Embryonic facial prominence (tissue), 1 donor: ENCODE results near the gene PMPCA.
"Not testable (repeated sequence)": the region's sequence is repeated elsewhere in the genome, so short reads cannot be mapped to it uniquely, and the experiment has no call there.

Experiments used
- DNase-seq: peaks from one replicate; pipeline ENCODE4 v3.0.0-alpha.2; 2016; ENCODE audit errors: extremely low spot score

PMPCA gene

GRCh38 chr9:136394312-136395019 lies 16.0 kb upstream of the PMPCA start:
- no peak for DNase-seq

DNA sequence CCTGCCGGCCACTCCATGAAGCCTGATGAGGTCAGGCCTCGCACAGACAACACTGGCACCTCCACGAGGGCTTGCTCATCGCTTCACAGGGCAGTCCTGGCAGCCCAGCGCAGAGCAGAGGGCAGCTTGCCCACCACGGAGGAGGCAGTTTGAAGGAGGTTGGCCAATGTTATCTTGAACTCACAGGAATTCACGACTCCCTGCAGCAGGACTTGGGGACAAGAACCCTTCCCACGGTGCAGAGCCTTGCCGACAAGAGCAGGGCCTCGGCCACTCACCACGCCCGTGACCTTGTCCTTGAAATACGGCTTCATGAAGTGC lies 15.5 kb upstream of the PMPCA start:
- no peak for DNase-seq

DNA sequence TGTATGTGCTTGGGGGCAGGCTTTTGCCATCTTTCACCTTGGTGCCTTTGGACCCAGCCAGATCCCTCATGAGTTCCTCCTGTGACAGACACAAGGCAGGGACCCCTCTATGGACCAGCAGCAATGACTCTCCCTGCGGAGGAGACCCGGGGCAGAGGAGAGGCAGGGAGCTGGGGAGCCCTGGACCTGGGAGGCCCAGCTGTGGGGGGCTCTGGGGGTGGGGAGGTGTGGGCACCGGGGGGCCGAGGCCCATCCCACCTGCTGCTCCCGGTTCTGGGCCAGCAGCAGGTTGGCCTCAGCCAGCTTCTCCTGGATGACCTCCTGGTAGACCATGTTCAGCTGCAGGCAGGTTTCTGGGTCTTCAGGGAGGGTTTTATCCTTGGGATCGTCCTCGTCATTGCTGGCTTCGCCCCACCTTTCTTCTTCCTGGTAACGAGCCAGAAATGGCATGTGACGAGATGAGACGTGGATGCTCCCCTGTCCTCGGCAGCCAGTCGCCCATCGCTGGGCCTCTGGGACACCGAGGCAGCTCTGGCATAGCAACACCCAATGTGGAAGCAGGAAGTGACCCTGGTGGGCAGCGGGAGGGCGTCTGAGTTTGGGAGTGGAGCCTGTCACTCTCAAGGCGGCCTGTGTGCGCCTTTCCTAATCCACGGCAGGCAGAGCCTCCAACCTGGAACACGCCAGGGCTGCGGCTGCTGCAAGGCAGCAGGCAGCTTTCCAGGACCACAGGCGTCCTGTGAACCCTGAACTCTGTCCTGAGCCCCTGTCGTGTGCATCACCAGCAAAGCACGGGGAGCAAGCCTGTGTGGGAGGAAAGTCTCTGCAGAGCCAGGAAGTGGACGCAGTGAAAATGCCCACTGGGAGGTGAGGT lies 14.9 kb upstream of the PMPCA start:
- no peak for DNase-seq

DNA sequence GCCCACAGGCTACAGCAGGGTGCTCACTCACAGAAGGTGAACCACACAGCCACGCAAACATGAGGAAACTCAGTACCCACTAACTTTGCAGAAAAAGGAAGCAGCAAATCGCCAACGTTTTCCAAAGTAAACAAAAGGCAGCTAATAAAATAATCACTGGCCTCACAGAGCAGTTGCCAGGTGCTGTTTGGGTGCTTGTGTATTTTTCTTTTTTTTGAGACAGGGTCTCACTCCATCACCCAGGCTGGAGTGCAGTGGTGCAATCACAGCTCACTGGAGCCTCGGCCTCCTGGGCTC lies 14.3 kb upstream of the PMPCA start:
- DNase-seq: no peak

GRCh38 chr9:136397643-136398042 lies 12.8 kb upstream of the PMPCA start:
- DNase-seq: no peak

DNA sequence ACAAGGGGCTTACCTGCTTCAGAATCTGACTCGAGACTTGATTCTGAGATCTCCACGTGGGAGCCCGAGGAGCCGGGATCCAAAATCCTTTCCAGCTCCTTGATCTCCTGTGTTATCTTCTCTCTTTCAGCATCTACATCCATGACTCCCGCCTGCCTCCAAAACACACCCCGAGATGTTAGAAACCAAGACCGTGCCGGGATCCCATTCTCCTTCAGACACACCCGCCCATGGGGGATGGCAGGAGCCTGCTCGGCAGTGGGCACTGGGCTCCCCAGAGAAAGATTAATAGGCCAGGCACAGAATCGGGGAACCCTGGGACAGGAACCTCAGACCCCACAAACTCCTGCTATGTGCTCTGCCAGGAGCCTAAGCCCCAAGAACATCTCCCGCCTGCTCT lies 12.2 kb upstream of the PMPCA start:
- DNase-seq: no peak

- no peak for DNase-seq
Measured at GRCh38 chr9:136399176-136400037, 11.1 kb upstream of the PMPCA start.

- DNase-seq: peak; percentile 76
Measured at GRCh38 chr9:136400038-136400834, 10.2 kb upstream of the PMPCA start, which contains the start of gene SNAPC4. TSS of gene SNAPC4 (minus strand) at chr9:136400170. CDS start at chr9:136398428, 1,742 bp downstream.

- DNase-seq: no peak
Measured at GRCh38 chr9:136401173-136401922, 9.1 kb upstream of the PMPCA start.

DNA sequence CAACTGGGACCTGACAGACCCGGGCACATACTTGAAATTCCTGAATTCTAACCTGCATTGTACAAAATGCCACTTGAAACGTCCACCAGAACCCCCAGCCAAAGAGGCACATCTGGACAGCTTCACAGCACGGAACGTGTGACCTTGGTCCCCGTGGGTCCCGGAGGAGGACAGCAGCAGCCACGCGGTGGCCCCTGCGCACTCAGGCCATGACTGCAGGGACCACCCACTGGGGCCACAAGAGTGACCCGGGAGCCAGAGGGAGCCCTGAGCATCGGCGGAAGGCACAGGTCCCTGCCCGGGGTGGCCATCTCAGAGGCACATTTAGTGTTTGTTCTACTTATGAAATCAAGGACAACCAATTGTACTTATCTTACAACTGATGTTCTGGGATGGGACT lies 8.4 kb upstream of the PMPCA start:
- DNase-seq: no peak

DNA sequence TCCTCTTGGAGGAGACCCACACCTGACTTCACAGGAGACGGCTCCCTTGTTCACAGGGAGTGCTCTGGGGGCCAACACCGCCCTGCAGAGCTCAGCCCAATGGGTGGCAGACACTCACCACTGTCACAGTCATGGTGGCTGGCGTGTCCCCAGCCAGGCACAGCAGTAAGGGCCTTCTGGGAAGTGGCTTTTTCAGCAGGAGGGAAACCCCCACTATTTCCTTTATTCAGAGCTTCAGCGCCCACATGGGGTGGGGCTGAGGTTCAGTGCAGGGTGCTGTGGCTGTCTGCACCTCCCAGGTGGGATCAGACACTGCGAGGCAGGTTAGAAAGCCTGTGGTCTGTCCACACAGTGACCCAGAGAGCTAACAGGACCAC lies 6.9 kb upstream of the PMPCA start:
- DNase-seq: no peak

DNA sequence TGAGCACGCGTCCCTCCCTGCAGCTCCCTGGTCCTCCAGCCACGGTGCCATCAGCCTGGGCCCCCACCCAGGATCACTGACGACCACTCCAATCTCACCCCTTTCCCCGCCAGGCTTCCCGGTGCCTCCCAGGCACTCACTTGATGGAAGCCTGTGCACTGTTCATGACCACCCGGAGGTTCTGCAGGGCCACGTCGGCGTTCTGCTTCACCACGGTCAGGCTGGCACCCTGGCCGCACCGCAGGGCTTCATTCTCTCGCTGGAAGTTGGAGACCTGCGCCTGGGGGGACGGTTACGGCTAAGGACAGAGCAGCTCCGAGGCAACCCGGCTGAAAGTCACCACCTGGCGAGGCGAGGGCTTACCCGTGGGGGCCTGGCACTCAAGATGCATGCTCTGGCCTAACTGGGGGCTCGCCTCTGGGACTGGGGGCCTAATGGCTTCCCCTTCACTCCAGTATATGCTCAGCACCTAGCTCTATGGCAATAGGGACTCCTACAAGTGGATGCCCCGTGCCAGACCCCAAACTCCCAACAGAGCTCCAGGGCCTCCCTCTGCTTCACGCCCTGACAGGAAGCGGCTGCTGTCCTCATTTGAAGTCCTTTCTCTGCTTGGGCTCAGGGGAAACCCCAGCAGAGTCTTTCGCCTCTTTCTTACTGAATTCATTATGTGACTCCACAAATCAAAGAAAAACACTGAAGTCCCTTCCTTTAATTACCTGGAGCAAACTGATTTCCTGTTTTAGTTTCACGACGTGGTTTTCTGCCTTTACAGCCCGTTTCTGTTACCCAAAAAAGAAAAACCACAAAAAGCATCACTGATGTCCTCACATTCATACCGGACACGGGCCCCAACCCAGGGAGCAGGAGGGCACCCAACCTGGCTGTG lies 6.3 kb upstream of the PMPCA start:
- no peak for DNase-seq

GRCh38 chr9:136404801-136405136 lies 5.7 kb upstream of the PMPCA start:
- no peak for DNase-seq

DNA sequence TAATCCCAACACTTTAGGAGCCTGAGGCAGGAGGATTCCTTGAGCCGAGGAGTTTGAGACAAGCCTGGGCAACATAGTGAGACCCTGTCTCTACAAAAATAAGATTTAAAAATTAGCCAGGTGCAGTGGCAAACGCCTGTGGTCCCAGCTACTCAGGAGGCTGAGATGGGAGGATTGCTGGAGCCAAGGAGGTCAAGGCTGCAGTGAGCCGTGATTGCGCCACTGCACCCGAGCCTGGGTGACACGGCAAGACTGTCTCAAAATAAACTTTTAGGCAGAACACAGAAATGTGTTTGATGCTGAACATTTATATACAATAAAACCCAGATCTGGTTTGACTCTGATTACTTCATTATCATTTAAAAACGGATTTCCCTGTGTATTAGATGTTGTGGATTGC lies 5.0 kb upstream of the PMPCA start:
- no peak for DNase-seq

- not testable (repeated sequence) for DNase-seq
Measured at GRCh38 chr9:136405904-136406303, 4.6 kb upstream of the PMPCA start.

DNA sequence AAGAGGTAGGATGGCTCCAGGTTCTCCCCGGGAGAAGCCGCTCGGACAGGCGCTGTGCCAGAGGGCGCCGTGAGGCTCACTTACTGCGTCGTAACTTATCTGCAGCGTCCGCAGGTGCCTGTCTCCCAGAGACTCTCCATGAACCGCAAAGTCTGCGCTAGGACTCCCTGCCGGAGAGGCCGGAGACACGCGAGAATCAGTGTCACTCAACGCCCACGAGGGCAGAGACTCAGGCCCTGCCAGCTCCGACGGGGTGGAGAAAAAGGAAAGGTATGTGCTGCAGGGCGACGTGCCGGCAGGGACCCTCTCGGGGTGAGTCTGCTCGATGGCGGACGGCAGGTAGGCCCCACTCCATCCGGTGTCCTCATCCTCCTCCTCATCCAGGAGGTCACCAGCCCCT lies 3.4 kb upstream of the PMPCA start:
- not testable (repeated sequence) for DNase-seq

- no peak for DNase-seq
Measured at GRCh38 chr9:136407911-136408310, 2.5 kb upstream of the PMPCA start.

GRCh38 chr9:136409557-136410455 lies 652 bp upstream of the PMPCA start:
- no peak for DNase-seq

- no peak for DNase-seq
Measured at GRCh38 chr9:136411378-136411777, 920 bp downstream of the PMPCA start.
